DOHH2 (cell line): ENCODE data around the gene SAFB.

Experiments used
- H3F3A ChIP-seq: fragments of 200-600 bp; sonication (generic), shearing (Covaris generic); 2 replicates; pipeline ENCODE4 v1.6.0; 2016; ENCODE audit warnings: antibody characterized with exemption, mild to moderate bottlenecking; ENCODE audit not compliant: control insufficient read depth, insufficient read depth
- H3K27ac ChIP-seq: fragments of 200-600 bp; sonication (generic); 2 replicates; pipeline ENCODE4 v1.5.1; 2014; ENCODE audit warnings: low read depth, mild to moderate bottlenecking, low read length, moderate library complexity
- H3K27me3 ChIP-seq: fragments of 200-600 bp; sonication (generic); 2 replicates; pipeline ENCODE4 v1.6.1; 2014; ENCODE audit warnings: mild to moderate bottlenecking, low read length, mixed read lengths; ENCODE audit not compliant: control insufficient read depth
- H3K36me3 ChIP-seq: fragments of 200-600 bp; sonication (generic); 2 replicates; pipeline ENCODE4 v1.6.1; 2014; ENCODE audit warnings: mild to moderate bottlenecking, low read length, moderate library complexity, mixed read lengths; ENCODE audit not compliant: control insufficient read depth
- H3K4me1 ChIP-seq: fragments of 200-600 bp; sonication (generic); 2 replicates; pipeline ENCODE4 v1.6.1; 2014; ENCODE audit warnings: mild to moderate bottlenecking, low read length, mixed read lengths; ENCODE audit not compliant: control insufficient read depth
- H3K4me2 ChIP-seq: fragments of 200-600 bp; sonication (generic); 2 replicates; pipeline ENCODE4 v1.6.0; 2014; ENCODE audit warnings: mild to moderate bottlenecking, low read length, moderate library complexity
- H3K4me3 ChIP-seq: fragments of 200-600 bp; sonication (generic); 2 replicates; pipeline ENCODE4 v1.5.1; 2014; ENCODE audit warnings: mild to moderate bottlenecking, low read length, mixed read lengths
- H3K79me2 ChIP-seq: fragments of 200-600 bp; sonication (generic); 2 replicates; pipeline ENCODE4 v1.6.1; 2014; ENCODE audit warnings: mild to moderate bottlenecking, low read length, mixed read lengths; ENCODE audit not compliant: control insufficient read depth
- H3K9me2 ChIP-seq: fragments of 200-600 bp; sonication (generic); replicated peaks from 2 replicates; pipeline ENCODE4 v1.6.1; 2014; ENCODE audit warnings: mild to moderate bottlenecking, low read length, mixed read lengths; ENCODE audit not compliant: control insufficient read depth
- H3K9me3 ChIP-seq: fragments of 200-600 bp; sonication (generic); 2 replicates; pipeline ENCODE4 v1.6.1; 2014; ENCODE audit warnings: antibody characterized with exemption, low read length, mixed read lengths; ENCODE audit not compliant: control insufficient read depth, insufficient read depth
- H4K20me1 ChIP-seq: fragments of 200-600 bp; sonication (generic); 2 replicates; pipeline ENCODE4 v1.6.0; 2014; ENCODE audit warnings: low read depth, mild to moderate bottlenecking, antibody characterized with exemption, low read length, moderate library complexity; ENCODE audit not compliant: control insufficient read depth, insufficient read depth
- CTCF ChIP-seq: fragments of 200-600 bp; sonication (generic); IDR thresholded peaks from one replicate; pipeline ENCODE4 v1.5.1; 2014; ENCODE audit warnings: antibody characterized with exemption, mild to moderate bottlenecking, low read depth, low read length; ENCODE audit not compliant: poor library complexity, severe bottlenecking
- EZH2phosphoT487 ChIP-seq: fragments of 200-600 bp; sonication (generic); IDR thresholded peaks from 2 replicates; pipeline ENCODE4 v1.6.1; 2017; ENCODE audit warnings: borderline replicate concordance, mild to moderate bottlenecking, antibody characterized with exemption, low read length, moderate library complexity, mixed read lengths

SAFB gene

GRCh38 chr19:5595745-5596144 lies 27.1 kb upstream of the SAFB start:
- Histone ChIP-seq H3K9me2 (no peaks in the 10 kb centered on the region), H3K9me3 (no peaks in the 10 kb centered on the region), H4K20me1 (no peaks in the 10 kb centered on the region; the same call in 1 of the 2 replicates), H3K27ac (no peak overlapping the region), H3K36me3 (peaks cover 97% of the 10 kb centered on the region), H3K4me1 (no peaks in the 10 kb centered on the region), H3K27me3 (no peaks in the 10 kb centered on the region), H3K79me2 (peaks cover 2% of the 10 kb centered on the region; the same call in 1 of the 2 replicates), H3K4me3 (no peak overlapping the region), H3K4me2 (no peak overlapping the region), H3F3A (no peaks in the 10 kb centered on the region)
- no peak for TF ChIP-seq CTCF
- TF ChIP-seq EZH2phosphoT487, result no peak

- Histone ChIP-seq H3K9me2 (no peaks in the 10 kb centered on the region), H4K20me1 (peaks cover 3% of the 10 kb centered on the region; the same call in 1 of the 2 replicates), H3K4me1 (no peaks in the 10 kb centered on the region), H3F3A (no peaks in the 10 kb centered on the region), H3K79me2 (peaks cover 28% of the 10 kb centered on the region), H3K4me2 (no peak overlapping the region), H3K36me3 (peaks cover 93% of the 10 kb centered on the region), H3K4me3 (no peak overlapping the region), H3K27ac (no peak overlapping the region), H3K27me3 (no peaks in the 10 kb centered on the region), H3K9me3 (no peaks in the 10 kb centered on the region)
- TF ChIP-seq CTCF (no peak), EZH2phosphoT487 (no peak)
These were observed 22.1 kb upstream of the SAFB start for GRCh38 chr19:5600797-5601196.

GRCh38 chr19:5603626-5604025 lies 19.3 kb upstream of the SAFB start:
- peaks cover 3% of the 10 kb centered on the region for H4K20me1 ChIP-seq
- H3K27me3 ChIP-seq, result no peaks in the 10 kb centered on the region
- no peaks in the 10 kb centered on the region for H3F3A ChIP-seq
- no peaks in the 10 kb centered on the region for H3K9me2 ChIP-seq
- peaks cover 91% of the 10 kb centered on the region for H3K36me3 ChIP-seq
- no peaks in the 10 kb centered on the region for H3K4me1 ChIP-seq
- no peaks in the 10 kb centered on the region for H3K9me3 ChIP-seq
- TF ChIP-seq EZH2phosphoT487 (no peak), CTCF (no peak)
- H3K27ac ChIP-seq, result no peak overlapping the region
- H3K4me3 ChIP-seq, result no peak overlapping the region
- H3K79me2 ChIP-seq, result peaks cover 56% of the 10 kb centered on the region
- no peak overlapping the region for H3K4me2 ChIP-seq
